ENCODE results near the gene MUC20. TPM values are rescaled to one million over a fixed set of nuclear protein-coding genes. Genes with fewer than 3 reads are reported as not detected.

Gene MUC20
- total RNA-seq, 1 donor from 2014 or later, result not detected

- Mint-ChIP-seq H3K4me1 (ENCODE audit: low read depth, unreplicated experiment) (no peaks in the 10 kb centered on the region), H3K27ac (ENCODE audit: unreplicated experiment) (no peak overlapping the region), H3K9me3 (ENCODE audit: unreplicated experiment) (peaks cover 7% of the 10 kb centered on the region), H3K36me3 (ENCODE audit: unreplicated experiment) (peaks cover 4% of the 10 kb centered on the region), H3K4me3 (ENCODE audit: unreplicated experiment) (no peak overlapping the region), H3K27me3 (ENCODE audit: unreplicated experiment) (peaks cover 12% of the 10 kb centered on the region)
- no peak for DNase-seq
- no peak for TF ChIP-seq CTCF (IDR thresholded peaks at IDR 0.05; ENCODE audit: partially characterized antibody, unreplicated experiment)
Measured at GRCh38 chr3:195763843-195764825, 43.4 kb downstream of the MUC20 start.

- peaks cover 10% of the 10 kb centered on the region for H3K27me3 Mint-ChIP-seq (ENCODE audit: unreplicated experiment)
- no peak overlapping the region for H3K4me3 Mint-ChIP-seq (ENCODE audit: unreplicated experiment)
- H3K36me3 Mint-ChIP-seq (ENCODE audit: unreplicated experiment), result peaks cover 4% of the 10 kb centered on the region
- no peak overlapping the region for H3K27ac Mint-ChIP-seq (ENCODE audit: unreplicated experiment)
- TF ChIP-seq CTCF (IDR thresholded peaks at IDR 0.05; ENCODE audit: partially characterized antibody, unreplicated experiment), result no peak
- DNase-seq, result no peak
- peaks cover 5% of the 10 kb centered on the region for H3K9me3 Mint-ChIP-seq (ENCODE audit: unreplicated experiment)
- no peaks in the 10 kb centered on the region for H3K4me1 Mint-ChIP-seq (ENCODE audit: low read depth, unreplicated experiment)
Measured at GRCh38 chr3:195764961-195765706, 44.4 kb downstream of the MUC20 start.

GRCh38 chr3:195766671-195767070 lies 45.9 kb downstream of the MUC20 start:
- no peak for TF ChIP-seq CTCF (IDR thresholded peaks at IDR 0.05; ENCODE audit: partially characterized antibody, unreplicated experiment)
- no peak overlapping the region for H3K4me3 Mint-ChIP-seq (ENCODE audit: unreplicated experiment)
- no peak overlapping the region for H3K27ac Mint-ChIP-seq (ENCODE audit: unreplicated experiment)
- no peak for DNase-seq
- peaks cover 4% of the 10 kb centered on the region for H3K9me3 Mint-ChIP-seq (ENCODE audit: unreplicated experiment)
- H3K36me3 Mint-ChIP-seq (ENCODE audit: unreplicated experiment), result peaks cover 4% of the 10 kb centered on the region
- peaks cover 8% of the 10 kb centered on the region for H3K27me3 Mint-ChIP-seq (ENCODE audit: unreplicated experiment)
- no peaks in the 10 kb centered on the region for H3K4me1 Mint-ChIP-seq (ENCODE audit: low read depth, unreplicated experiment)

- Mint-ChIP-seq H3K36me3 (ENCODE audit: unreplicated experiment) (peaks cover 4% of the 10 kb centered on the region), H3K27ac (ENCODE audit: unreplicated experiment) (no peak overlapping the region), H3K4me1 (ENCODE audit: low read depth, unreplicated experiment) (no peaks in the 10 kb centered on the region), H3K27me3 (ENCODE audit: unreplicated experiment) (peaks cover 8% of the 10 kb centered on the region), H3K9me3 (ENCODE audit: unreplicated experiment) (peaks cover 4% of the 10 kb centered on the region), H3K4me3 (ENCODE audit: unreplicated experiment) (no peak overlapping the region)
- no peak for DNase-seq
- TF ChIP-seq CTCF (IDR thresholded peaks at IDR 0.05; ENCODE audit: partially characterized antibody, unreplicated experiment), result no peak
Measured at GRCh38 chr3:195767792-195768191, 47.0 kb downstream of the MUC20 start.

Measured in glutamatergic neuron (in vitro differentiated cells).